ENCODE results near the gene ZCCHC17. TPM values are rescaled to one million over a fixed set of nuclear protein-coding genes. Genes with fewer than 3 reads are reported as not detected.
"Not testable (repeated sequence)": the region's sequence is repeated elsewhere in the genome, so short reads cannot be mapped to it uniquely, and the experiment has no call there.

ZCCHC17 gene
- total RNA-seq, 4 donors from 2014 or later = 23.3 to 36.8 (median 25.0) TPM

DNA sequence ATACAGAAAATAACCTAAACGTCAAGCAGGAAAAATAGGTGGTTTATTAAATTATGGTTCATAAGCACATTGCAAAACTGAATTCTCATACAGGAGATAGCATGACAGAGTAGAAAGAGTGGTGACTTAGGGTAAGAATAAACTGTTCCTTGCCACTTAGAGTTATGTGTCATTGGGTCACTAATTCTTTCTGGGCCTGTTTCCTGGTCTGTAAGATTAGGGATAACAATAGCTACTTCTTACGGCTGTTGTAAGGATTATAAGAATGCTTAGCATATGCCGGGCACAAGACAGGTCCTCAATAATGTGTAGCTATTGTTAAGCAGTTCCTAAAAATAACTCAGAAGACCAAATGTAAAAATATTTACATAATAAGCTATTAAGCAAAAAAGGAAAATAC is 24.5 kb upstream of the ZCCHC17 start:
- H3K4me1 ChIP-seq = no peaks in the 10 kb centered on the region
- H3K9me3 ChIP-seq = no peaks in the 10 kb centered on the region
- TF ChIP-seq POLR2A (IDR thresholded peaks at IDR 0.05) = no peak
- TF ChIP-seq, protein P1, sequence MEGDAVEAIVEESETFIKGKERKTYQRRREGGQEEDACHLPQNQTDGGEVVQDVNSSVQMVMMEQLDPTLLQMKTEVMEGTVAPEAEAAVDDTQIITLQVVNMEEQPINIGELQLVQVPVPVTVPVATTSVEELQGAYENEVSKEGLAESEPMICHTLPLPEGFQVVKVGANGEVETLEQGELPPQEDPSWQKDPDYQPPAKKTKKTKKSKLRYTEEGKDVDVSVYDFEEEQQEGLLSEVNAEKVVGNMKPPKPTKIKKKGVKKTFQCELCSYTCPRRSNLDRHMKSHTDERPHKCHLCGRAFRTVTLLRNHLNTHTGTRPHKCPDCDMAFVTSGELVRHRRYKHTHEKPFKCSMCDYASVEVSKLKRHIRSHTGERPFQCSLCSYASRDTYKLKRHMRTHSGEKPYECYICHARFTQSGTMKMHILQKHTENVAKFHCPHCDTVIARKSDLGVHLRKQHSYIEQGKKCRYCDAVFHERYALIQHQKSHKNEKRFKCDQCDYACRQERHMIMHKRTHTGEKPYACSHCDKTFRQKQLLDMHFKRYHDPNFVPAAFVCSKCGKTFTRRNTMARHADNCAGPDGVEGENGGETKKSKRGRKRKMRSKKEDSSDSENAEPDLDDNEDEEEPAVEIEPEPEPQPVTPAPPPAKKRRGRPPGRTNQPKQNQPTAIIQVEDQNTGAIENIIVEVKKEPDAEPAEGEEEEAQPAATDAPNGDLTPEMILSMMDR (IDR thresholded peaks at IDR 0.05) = no peak
- DNase-seq = no peak
- H3K27me3 ChIP-seq = no peaks in the 10 kb centered on the region
- no peaks in the 10 kb centered on the region for H3K36me3 ChIP-seq
- no peak overlapping the region for H3K27ac ChIP-seq
- no peak overlapping the region for H3K4me3 ChIP-seq
- intact Hi-C loops (cut with DNase I; ENCODE audit: low total_unique reads) = no loop called here

GRCh38 chr1:31273619-31274018 is 23.2 kb upstream of the ZCCHC17 start:
- H3K27me3 ChIP-seq = no peaks in the 10 kb centered on the region
- no peak overlapping the region for H3K4me3 ChIP-seq
- H3K9me3 ChIP-seq = no peaks in the 10 kb centered on the region
- no peaks in the 10 kb centered on the region for H3K4me1 ChIP-seq
- H3K36me3 ChIP-seq = no peaks in the 10 kb centered on the region
- H3K27ac ChIP-seq = no peak overlapping the region
- DNase-seq = no peak
- TF ChIP-seq POLR2A (IDR thresholded peaks at IDR 0.05) = no peak
- TF ChIP-seq, protein P1 (IDR thresholded peaks at IDR 0.05) = no peak
- intact Hi-C loops (cut with DNase I; ENCODE audit: low total_unique reads) = no loop called here

DNA sequence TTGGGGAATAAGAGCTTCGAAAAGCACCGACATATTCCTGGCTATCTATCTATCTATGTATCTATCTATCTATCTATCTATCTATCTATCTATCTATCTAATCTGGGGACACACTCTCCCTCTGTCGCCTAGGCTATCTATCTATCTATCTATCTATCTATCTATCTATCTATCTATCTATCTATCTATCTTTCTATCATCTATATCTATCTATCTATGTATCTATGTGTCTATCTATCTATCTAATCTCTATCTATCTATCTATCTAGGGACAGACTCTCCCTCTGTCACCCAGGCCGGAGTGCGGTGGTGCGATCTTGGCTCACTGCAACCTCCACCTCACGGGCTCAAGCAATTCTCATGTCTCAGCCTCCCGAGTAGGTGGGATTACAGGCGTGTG is 14.4 kb upstream of the ZCCHC17 start:
- intact Hi-C loops (cut with DNase I; ENCODE audit: low total_unique reads); H3K27ac ChIP-seq; DNase-seq; H3K36me3 ChIP-seq; H3K27me3 ChIP-seq; H3K4me1 ChIP-seq; H3K9me3 ChIP-seq; H3K4me3 ChIP-seq: not testable (repeated sequence)

GRCh38 chr1:31287791-31288190 is 9.0 kb upstream of the ZCCHC17 start:
- H3K27me3 ChIP-seq; DNase-seq; H3K4me1 ChIP-seq; H3K36me3 ChIP-seq; H3K4me3 ChIP-seq; H3K27ac ChIP-seq; intact Hi-C loops (cut with DNase I; ENCODE audit: low total_unique reads); H3K9me3 ChIP-seq: not testable (repeated sequence)

- TF ChIP-seq, protein P1 (IDR thresholded peaks at IDR 0.05) = no peak
- no peak for TF ChIP-seq POLR2A (IDR thresholded peaks at IDR 0.05)
- no peak for DNase-seq
- H3K4me1 ChIP-seq = no peaks in the 10 kb centered on the region
- H3K27me3 ChIP-seq = no peaks in the 10 kb centered on the region
- no peaks in the 10 kb centered on the region for H3K36me3 ChIP-seq
- H3K9me3 ChIP-seq = no peaks in the 10 kb centered on the region
- intact Hi-C loops (cut with DNase I; ENCODE audit: low total_unique reads) = no loop called here
- H3K27ac ChIP-seq = no peak overlapping the region
- H3K4me3 ChIP-seq = no peak overlapping the region
Observed at GRCh38 chr1:31289021-31289420, 7.8 kb upstream of the ZCCHC17 start.

DNA sequence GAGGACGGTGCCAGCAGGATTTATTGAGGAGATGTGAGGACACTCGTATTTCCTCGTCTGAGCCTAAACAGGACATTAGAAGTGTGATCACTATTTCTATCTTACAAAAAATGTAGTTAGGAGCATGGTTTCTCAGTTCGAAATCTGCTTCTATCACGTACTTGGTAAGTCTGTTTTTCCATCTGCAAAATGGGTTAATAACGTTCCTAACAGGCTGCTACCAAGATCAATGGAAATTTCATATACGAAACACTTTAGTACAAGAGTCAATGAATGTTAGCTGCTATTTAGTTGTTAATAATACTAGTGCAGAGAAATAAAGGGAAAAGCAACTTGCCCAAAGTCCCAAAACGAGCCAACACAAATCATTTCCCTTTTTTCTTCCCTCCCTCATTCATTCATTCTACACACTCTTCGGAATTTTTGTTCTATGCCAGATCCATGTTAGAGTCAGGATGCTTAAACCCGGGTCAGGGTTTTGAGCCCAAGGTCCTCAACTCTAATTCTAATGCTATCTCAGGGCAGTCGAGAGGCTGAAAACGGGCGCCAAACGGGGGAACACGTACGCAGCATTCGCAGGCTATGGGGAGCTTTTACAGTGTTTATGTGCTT is 852 bp upstream of the ZCCHC17 start:
- intact Hi-C loops (cut with DNase I; ENCODE audit: low total_unique reads) = no loop called here
- TF ChIP-seq, protein P1 (IDR thresholded peaks at IDR 0.05) = no peak
- no peak for TF ChIP-seq POLR2A (IDR thresholded peaks at IDR 0.05)
- Histone ChIP-seq H3K4me3 (peak overlapping the region; percentile 83 to 92), H3K27me3 (no peaks in the 10 kb centered on the region), H3K9me3 (no peaks in the 10 kb centered on the region), H3K4me1 (peaks cover 0 to 13% of the 10 kb centered on the region in 2 donors), H3K27ac (peak overlapping the region; percentile 73 to 85), H3K36me3 (no peaks in the 10 kb centered on the region)
- no peak for DNase-seq
